Natural killer cell (primary cell): ENCODE data around the gene CXorf58. TPM values are rescaled to one million over a fixed set of nuclear protein-coding genes. Genes with fewer than 3 reads are reported as not detected.

ENCODE experiments used
- ATAC-seq, 3 donors: fragments of 150-1000 bp in 2 of 3; fragments of 200-7000 bp in 1 of 3; cut with Tn5 transposase; 1 replicate in 1 of 3; 2 replicates in 2 of 3; pipeline ENCODE4 v1.10.0; 2021; ENCODE audit warnings: mild to moderate bottlenecking in 2 of 3, moderate library complexity in 2 of 3
- DNase-seq, 2 donors: peaks; one replicate each; pipeline versions ENCODE4 v3.0.0 to v3.0.0-alpha.2; 2013 to 2021; ENCODE audit warnings: mixed read lengths in 1 of 2
- H3K27ac ChIP-seq: one replicate; pipeline ENCODE4 v1.5.1; 2013; ENCODE audit warnings: mild to moderate bottlenecking, low read length
- H3K27me3 ChIP-seq: one replicate; pipeline ENCODE4 v1.6.1; 2013; ENCODE audit warnings: low read length; ENCODE audit not compliant: control insufficient read depth, insufficient read depth
- H3K36me3 ChIP-seq: one replicate; pipeline ENCODE4 v1.6.1; 2013; ENCODE audit warnings: low read length; ENCODE audit not compliant: control insufficient read depth, insufficient read depth
- H3K4me1 ChIP-seq: one replicate; pipeline ENCODE4 v1.6.1; 2013; ENCODE audit warnings: low read length; ENCODE audit not compliant: control insufficient read depth, insufficient read depth
- H3K4me3 ChIP-seq: one replicate; pipeline ENCODE4 v1.5.1; 2013; ENCODE audit warnings: low read length
- H3K9me3 ChIP-seq: one replicate; pipeline ENCODE4 v1.6.1; 2013; ENCODE audit warnings: low read length; ENCODE audit not compliant: control insufficient read depth, insufficient read depth
- H3K27ac Mint-ChIP-seq, 2 donors: one replicate each; pipeline ENCODE4 v1.8.0; 2022; ENCODE audit warnings: mild to moderate bottlenecking in 2 of 2, mixed read lengths in 2 of 2, moderate library complexity in 1 of 2
- H3K27me3 Mint-ChIP-seq, 2 donors: one replicate each; pipeline ENCODE4 v1.8.0; 2022; ENCODE audit warnings: low read depth in 2 of 2, mixed read lengths in 2 of 2
- H3K36me3 Mint-ChIP-seq: one replicate; pipeline ENCODE4 v1.8.0; 2022; ENCODE audit warnings: mixed read lengths
- H3K4me1 Mint-ChIP-seq, 2 donors: one replicate each; pipeline ENCODE4 v1.8.0; 2022; ENCODE audit warnings: mixed read lengths in 2 of 2
- H3K4me3 Mint-ChIP-seq: one replicate; pipeline ENCODE4 v1.8.0; 2022; ENCODE audit warnings: mild to moderate bottlenecking, moderate library complexity, mixed read lengths
- H3K9me3 Mint-ChIP-seq, 2 donors: one replicate each; pipeline ENCODE4 v1.8.0; 2022; ENCODE audit warnings: mixed read lengths in 2 of 2
- WGBS: methylation state at CpG from one replicate; pipeline ENCODE4 v1.1.7; 2013; ENCODE audit warnings: missing lambda C conversion rate; ENCODE audit not compliant: insufficient coverage; 5-methylcytosine and 5-hydroxymethylcytosine counted together
- intact Hi-C: fragments of 100-400 bp; cut with micrococcal nuclease; formaldehyde crosslinking; loops from one replicate; pipeline ENCODE4 v1.14.2; 2022
- total RNA-seq, 4 donors: library from RNA; stranded (reverse); fragments of 120-200 nt in 1 of 4; gene quantifications; one replicate each; pipeline versions ENCODE4 v1.2.3 to v1.2.4, GENCODE V29; 2013 to 2022
- TF ChIP-seq, protein P1 (sequence below): fragments of 200-600 bp; IDR thresholded peaks from one replicate; pipeline ENCODE4 v1.8.0; 2022; ENCODE audit warnings: antibody characterized with exemption

Gene CXorf58
- total RNA-seq, 3 donors from 2014 or later (not counting 1 experiment from before 2014, with no cell fraction given): not detected

DNA sequence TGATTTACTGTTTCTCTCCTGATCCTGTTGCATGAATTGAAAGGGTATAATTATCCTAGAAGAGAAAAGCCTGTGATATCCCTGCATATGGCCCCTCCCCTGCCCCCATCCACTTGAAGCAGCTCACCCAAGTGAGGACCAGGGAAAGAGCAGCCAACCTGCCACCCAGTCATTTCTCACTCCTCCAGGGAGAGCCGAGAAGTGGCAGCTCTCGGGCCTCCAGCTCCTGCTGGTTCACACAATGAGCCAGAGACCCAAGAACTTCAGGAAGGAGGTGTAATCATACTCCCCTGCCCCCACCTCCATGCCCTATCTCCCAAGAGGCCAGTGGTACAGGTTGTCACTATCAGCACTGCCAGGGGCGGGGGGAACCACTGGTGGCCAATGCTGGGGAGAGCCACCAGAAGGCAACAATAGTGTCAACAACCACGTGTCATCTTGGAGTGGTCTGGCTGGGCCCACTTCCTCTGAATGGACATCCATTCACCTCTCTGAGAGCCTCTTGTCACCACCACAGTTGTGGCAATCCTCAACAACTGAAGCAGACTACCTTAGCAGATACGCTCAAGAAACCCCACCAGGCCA lies 43.0 kb upstream of the CXorf58 start:
- Histone ChIP-seq H3K4me3 (no peak overlapping the region), H3K36me3 (no peaks in the 10 kb centered on the region), H3K4me1 (no peaks in the 10 kb centered on the region), H3K9me3 (no peaks in the 10 kb centered on the region), H3K27me3 (no peaks in the 10 kb centered on the region), H3K27ac (no peak overlapping the region)
- DNase-seq: no peak
- TF ChIP-seq, protein P1, sequence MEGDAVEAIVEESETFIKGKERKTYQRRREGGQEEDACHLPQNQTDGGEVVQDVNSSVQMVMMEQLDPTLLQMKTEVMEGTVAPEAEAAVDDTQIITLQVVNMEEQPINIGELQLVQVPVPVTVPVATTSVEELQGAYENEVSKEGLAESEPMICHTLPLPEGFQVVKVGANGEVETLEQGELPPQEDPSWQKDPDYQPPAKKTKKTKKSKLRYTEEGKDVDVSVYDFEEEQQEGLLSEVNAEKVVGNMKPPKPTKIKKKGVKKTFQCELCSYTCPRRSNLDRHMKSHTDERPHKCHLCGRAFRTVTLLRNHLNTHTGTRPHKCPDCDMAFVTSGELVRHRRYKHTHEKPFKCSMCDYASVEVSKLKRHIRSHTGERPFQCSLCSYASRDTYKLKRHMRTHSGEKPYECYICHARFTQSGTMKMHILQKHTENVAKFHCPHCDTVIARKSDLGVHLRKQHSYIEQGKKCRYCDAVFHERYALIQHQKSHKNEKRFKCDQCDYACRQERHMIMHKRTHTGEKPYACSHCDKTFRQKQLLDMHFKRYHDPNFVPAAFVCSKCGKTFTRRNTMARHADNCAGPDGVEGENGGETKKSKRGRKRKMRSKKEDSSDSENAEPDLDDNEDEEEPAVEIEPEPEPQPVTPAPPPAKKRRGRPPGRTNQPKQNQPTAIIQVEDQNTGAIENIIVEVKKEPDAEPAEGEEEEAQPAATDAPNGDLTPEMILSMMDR: no peak
- Mint-ChIP-seq H3K4me3 (no peak overlapping the region), H3K4me1 (peaks cover 0 to 5% of the 10 kb centered on the region in 2 donors), H3K27ac (no peak overlapping the region), H3K36me3 (no peaks in the 10 kb centered on the region), H3K27me3 (no peaks in the 10 kb centered on the region), H3K9me3 (no peaks in the 10 kb centered on the region)
- intact Hi-C loops: no loop called here
- ATAC-seq: no peak
- 88% methylated on average over 5 of the region's 5 CpGs for WGBS

DNA sequence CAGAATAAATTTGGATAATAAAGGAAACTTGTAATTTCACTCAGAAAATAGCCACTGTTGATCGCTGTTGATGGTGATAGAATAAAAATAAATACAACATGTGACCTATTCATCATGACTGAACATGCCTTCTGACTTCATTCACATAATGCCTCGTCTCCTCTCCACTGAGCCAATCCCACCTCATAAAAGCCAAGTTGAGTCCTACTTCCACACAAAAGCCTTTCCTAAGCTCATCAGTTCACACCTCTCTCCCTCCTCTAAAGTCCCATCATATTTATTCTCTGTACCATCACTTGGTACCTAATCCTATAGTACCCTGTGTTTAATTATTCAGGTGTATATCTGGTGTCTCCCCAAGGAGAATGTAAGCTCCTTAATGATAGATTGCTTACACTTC lies 37.8 kb upstream of the CXorf58 start:
- TF ChIP-seq, protein P1: no peak
- no peaks in the 10 kb centered on the region for H3K4me1 ChIP-seq
- H3K27me3 Mint-ChIP-seq: no peaks in the 10 kb centered on the region
- peaks cover 0 to 5% of the 10 kb centered on the region in 2 donors for H3K4me1 Mint-ChIP-seq
- DNase-seq (no peak), ATAC-seq (no peak)
- peaks cover 5% of the 10 kb centered on the region for H3K36me3 Mint-ChIP-seq
- H3K27ac ChIP-seq: no peak overlapping the region
- H3K4me3 Mint-ChIP-seq: no peak overlapping the region
- H3K9me3 Mint-ChIP-seq: no peaks in the 10 kb centered on the region
- no peak overlapping the region for H3K27ac Mint-ChIP-seq
- H3K4me3 ChIP-seq: no peak overlapping the region
- 100% methylated on average over 1 of the region's 2 CpGs for WGBS
- no peaks in the 10 kb centered on the region for H3K9me3 ChIP-seq
- H3K27me3 ChIP-seq: no peaks in the 10 kb centered on the region
- intact Hi-C loops: no loop called here
- no peaks in the 10 kb centered on the region for H3K36me3 ChIP-seq

DNA sequence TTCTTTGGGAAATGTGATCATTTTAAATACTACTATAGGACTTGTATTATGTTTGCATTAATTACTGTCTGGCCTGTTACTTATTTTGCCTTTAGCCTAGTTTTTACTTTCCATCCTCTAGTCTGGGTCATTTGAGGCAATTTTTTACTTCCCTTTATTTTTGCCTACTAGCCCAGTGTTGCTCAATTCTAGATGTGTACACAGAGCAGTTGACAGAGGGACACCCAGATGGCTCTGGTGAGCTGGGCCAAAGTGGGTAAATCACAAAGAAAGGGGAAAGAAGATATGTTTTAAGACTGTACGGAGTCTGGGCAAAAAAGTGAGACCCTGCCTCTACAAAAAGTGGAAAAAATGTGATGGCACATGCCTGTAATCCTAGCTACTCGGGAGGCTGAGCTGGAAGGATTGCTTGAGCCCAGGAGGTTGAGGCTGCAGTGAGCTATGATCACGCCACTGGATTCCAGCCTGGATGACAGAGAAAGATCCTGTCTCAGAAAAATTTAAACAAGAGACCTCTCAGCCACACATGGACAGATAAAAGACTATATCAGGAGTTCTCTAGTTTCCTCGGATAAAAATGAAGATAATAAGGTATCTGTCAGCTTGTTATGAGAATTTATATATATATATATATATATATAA lies 35.8 kb upstream of the CXorf58 start:
- WGBS: 81% methylated on average over 3 of the region's 4 CpGs

More for the DNA sequence above, 35.8 kb upstream of the CXorf58 start:
- Histone ChIP-seq H3K4me3 (no peak overlapping the region), H3K36me3 (no peaks in the 10 kb centered on the region), H3K27ac (no peak overlapping the region), H3K4me1 (no peaks in the 10 kb centered on the region), H3K27me3 (no peaks in the 10 kb centered on the region), H3K9me3 (no peaks in the 10 kb centered on the region)
- TF ChIP-seq, protein P1: no peak
- Mint-ChIP-seq H3K27me3 (no peaks in the 10 kb centered on the region), H3K36me3 (peaks cover 5% of the 10 kb centered on the region), H3K9me3 (no peaks in the 10 kb centered on the region), H3K4me1 (peaks cover 0 to 5% of the 10 kb centered on the region in 2 donors), H3K27ac (no peak overlapping the region), H3K4me3 (no peak overlapping the region)
- ATAC-seq (no peak), DNase-seq (no peak)
- intact Hi-C loops: no loop called here
